H1 (cell line): Measurements from ENCODE around the gene CDC40. TPM values are rescaled to one million over a fixed set of nuclear protein-coding genes. Genes with fewer than 3 reads are reported as not detected.

Source experiments
- ASH2L ChIP-seq: fragments of 200-600, 300-600 bp; sonication (generic); IDR thresholded peaks from one replicate; pipeline ENCODE4 v1.7.1; 2017; ENCODE audit warnings: low read length
- CBX5 ChIP-seq: fragments of 300-800, 300-1000 bp; sonication (generic); IDR thresholded peaks from 2 replicates; pipeline ENCODE4 v1.7.1; 2016; ENCODE audit warnings: antibody characterized with exemption, low read length, low read depth
- CBX8 ChIP-seq: fragments of 300-800, 300-1000 bp; sonication (generic); IDR thresholded peaks from 2 replicates; pipeline ENCODE4 v1.7.1; 2016; ENCODE audit warnings: low read depth, low read length, borderline replicate concordance
- CEBPB ChIP-seq: IDR thresholded peaks from 2 replicates; pipeline ENCODE4 v1.6.1; 2012; ENCODE audit warnings: low read depth, low read length
- CHD1 ChIP-seq: IDR thresholded peaks from 2 replicates; pipeline ENCODE4 v1.6.1; 2012; ENCODE audit warnings: low read depth, low read length, improper control_type of control experiment
- EP300 ChIP-seq, 2 experiments: IDR thresholded peaks; 1 replicate in 1 of 2; 2 replicates in 1 of 2; pipeline ENCODE4 v1.6.1; 2011 to 2012; ENCODE audit warnings: low read depth in 2 of 2, low read length in 2 of 2, mild to moderate bottlenecking in 2 of 2, borderline replicate concordance in 1 of 2, inconsistent platforms in 1 of 2, moderate library complexity in 1 of 2
- GABPA ChIP-seq: IDR thresholded peaks from 2 replicates; pipeline ENCODE4 v1.6.1; 2011; ENCODE audit warnings: mild to moderate bottlenecking, low read length, moderate library complexity, borderline replicate concordance; ENCODE audit not compliant: insufficient read depth
- JUND ChIP-seq: IDR thresholded peaks from 2 replicates; pipeline ENCODE4 v1.6.1; 2011; ENCODE audit warnings: mild to moderate bottlenecking, improper control_type of control experiment, low read length
- KDM5A ChIP-seq: fragments of 200-600 bp; IDR thresholded peaks from 2 replicates; pipeline ENCODE4 v1.7.1; 2012; ENCODE audit warnings: mild to moderate bottlenecking, low read length, inconsistent platforms, mixed read lengths
- NANOG ChIP-seq: IDR thresholded peaks from 2 replicates; pipeline ENCODE4 v1.6.1; 2011; ENCODE audit warnings: low read length, low read depth, mild to moderate bottlenecking, inconsistent platforms; ENCODE audit not compliant: insufficient read depth, poor library complexity, severe bottlenecking
- NRF1 ChIP-seq: IDR thresholded peaks from 2 replicates; pipeline ENCODE4 v1.6.1; 2011; ENCODE audit warnings: mild to moderate bottlenecking, low read depth, low read length, improper control_type of control experiment
- POLR2A ChIP-seq, 2 experiments: IDR thresholded peaks; 1 replicate in 1 of 2; 2 replicates in 1 of 2; pipeline ENCODE4 v1.6.1; 2011; ENCODE audit warnings: low read depth in 2 of 2, low read length in 2 of 2, mild to moderate bottlenecking in 2 of 2; ENCODE audit errors: control extremely low read depth in 1 of 2
- POU5F1 ChIP-seq: IDR thresholded peaks from 2 replicates; pipeline ENCODE4 v1.6.1; 2011; ENCODE audit warnings: low read depth, mild to moderate bottlenecking, low read length, moderate library complexity
- RAD21 ChIP-seq, 2 experiments: IDR thresholded peaks in 1 of 2; conservative IDR thresholded peaks in 1 of 2; 2 replicates each; pipeline ENCODE4 v1.6.1; 2011; ENCODE audit warnings: low read depth in 2 of 2, low read length in 2 of 2, improper control_type of control experiment in 1 of 2, inconsistent platforms in 1 of 2, mild to moderate bottlenecking in 1 of 2, moderate library complexity in 1 of 2
- RNF2 ChIP-seq: fragments of 200-900, 300-1000 bp; sonication (generic); IDR thresholded peaks from 2 replicates; pipeline ENCODE4 v1.7.1; 2016; ENCODE audit warnings: borderline replicate concordance, low read depth, mild to moderate bottlenecking, antibody characterized with exemption, low read length; ENCODE audit not compliant: poor library complexity, severe bottlenecking; ENCODE audit errors: missing control alignments
- RXRA ChIP-seq: IDR thresholded peaks from 2 replicates; pipeline ENCODE4 v1.6.1; 2011; ENCODE audit warnings: low read depth, mild to moderate bottlenecking, low read length, moderate library complexity; ENCODE audit not compliant: insufficient read depth
- SRF ChIP-seq: IDR thresholded peaks from 2 replicates; pipeline ENCODE4 v1.6.1; 2011; ENCODE audit warnings: mild to moderate bottlenecking, low read depth, low read length, moderate library complexity
- TAF7 ChIP-seq: optimal IDR thresholded peaks from 2 replicates; pipeline ENCODE3; 2011; ENCODE audit warnings: low read depth, mild to moderate bottlenecking, inconsistent platforms, low read length, moderate library complexity, borderline replicate concordance
- TCF12 ChIP-seq: IDR thresholded peaks from 2 replicates; pipeline ENCODE4 v1.6.1; 2011; ENCODE audit warnings: low read depth, mild to moderate bottlenecking, low read length
- TEAD4 ChIP-seq: IDR thresholded peaks from 2 replicates; pipeline ENCODE4 v1.6.1; 2012; ENCODE audit warnings: low read depth, low read length, inconsistent platforms, mixed read lengths
- polyA plus RNA-seq, 7 experiments: library from polyadenylated mRNA; depleted of rRNA in 3 of 7; stranded (reverse) in 5 of 7; unstranded in 2 of 7; fragments of >200 nt in 5 of 7; fragments of 200-250 nt in 2 of 7; gene quantifications; 1 replicate in 5 of 7; 2 replicates in 1 of 7; 4 replicates in 1 of 7; pipeline versions ENCODE4 v1.2.1 to v1.2.3, GENCODE V29; 2011 to 2013; ENCODE audit warnings: missing spikeins in 2 of 7, mixed read lengths in 2 of 7
- total RNA-seq: library from RNA; stranded (reverse); fragmentation: NEBNext Ultra II Directional; extraction: Animal tissue kit (Norgen Biotek cat#: 25700); gene quantifications from 2 replicates; pipeline ENCODE4 v1.2.1, GENCODE V29; 2021
- TF ChIP-seq, protein P1 (sequence below): IDR thresholded peaks from 2 replicates; pipeline ENCODE4 v1.6.1; 2011; ENCODE audit warnings: low read length, improper control_type of control experiment
- TF ChIP-seq, protein P2 (sequence below): IDR thresholded peaks from 2 replicates; pipeline ENCODE4 v1.6.1; 2012; ENCODE audit warnings: low read length, inconsistent platforms

The CDC40 gene
- total and polyA plus RNA-seq, 2 of the 8 experiments (the other 6 are each of a cell fraction or from before 2014, with no cell fraction given), result 7.3 to 27.2 TPM

DNA sequence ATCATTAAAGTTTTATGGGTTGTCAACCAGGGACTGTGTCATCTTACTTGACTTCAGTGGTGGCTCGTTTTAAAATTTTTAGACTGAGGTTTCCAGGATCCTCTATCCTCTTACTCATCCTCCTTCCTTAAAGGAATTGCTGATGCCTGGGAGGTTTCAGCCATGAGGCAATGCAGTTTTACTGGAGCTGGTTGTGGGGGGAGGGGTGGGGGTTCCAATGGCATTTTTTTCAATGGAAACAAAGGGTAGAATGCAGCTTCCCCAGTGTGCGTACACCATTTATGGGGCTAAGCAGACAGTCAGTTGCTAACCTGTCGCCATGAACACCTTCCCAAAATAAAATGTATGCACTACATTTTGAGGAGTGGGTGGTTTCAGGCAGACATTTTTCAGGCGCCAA is 89.9 kb downstream of the CDC40 start (continued):
- TF ChIP-seq RXRA, result no peak
- 0 out of 2 replicates have a peak, but pooled peaks have one; percentile 30 for TF ChIP-seq TEAD4
- TF ChIP-seq ASH2L, result peak; percentile 83
- TF ChIP-seq NRF1, result no peak
- peak; percentile 59 for TF ChIP-seq JUND
- TF ChIP-seq KDM5A, result no peak
- no peak for TF ChIP-seq NANOG
- TF ChIP-seq CEBPB, result 0 out of 2 replicates have a peak, but pooled peaks have one; percentile 36
- TF ChIP-seq, protein P1, sequence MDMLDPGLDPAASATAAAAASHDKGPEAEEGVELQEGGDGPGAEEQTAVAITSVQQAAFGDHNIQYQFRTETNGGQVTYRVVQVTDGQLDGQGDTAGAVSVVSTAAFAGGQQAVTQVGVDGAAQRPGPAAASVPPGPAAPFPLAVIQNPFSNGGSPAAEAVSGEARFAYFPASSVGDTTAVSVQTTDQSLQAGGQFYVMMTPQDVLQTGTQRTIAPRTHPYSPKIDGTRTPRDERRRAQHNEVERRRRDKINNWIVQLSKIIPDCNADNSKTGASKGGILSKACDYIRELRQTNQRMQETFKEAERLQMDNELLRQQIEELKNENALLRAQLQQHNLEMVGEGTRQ, result no peak
- TF ChIP-seq TAF7, result no peak
- peak in 1 of 2 experiments; percentile 7; a peak in 1 of 4 replicates for TF ChIP-seq RAD21 (IDR thresholded peaks at IDR 0.05 in 1 of 2, conservative IDR thresholded peaks at IDR 0.05 in 1 of 2; ENCODE audit: low read depth in 2 of 2, low read length in 2 of 2)
- TF ChIP-seq POLR2A (IDR thresholded peaks at IDR 0.05; ENCODE audit: control extremely low read depth in 1 of 2, low read depth in 2 of 2, low read length in 2 of 2), result peak in 1 of 2 experiments; percentile 33; a peak in 1 of 3 replicates
- no peak for TF ChIP-seq CBX8
- TF ChIP-seq CBX5, result no peak
- TF ChIP-seq, protein P2, sequence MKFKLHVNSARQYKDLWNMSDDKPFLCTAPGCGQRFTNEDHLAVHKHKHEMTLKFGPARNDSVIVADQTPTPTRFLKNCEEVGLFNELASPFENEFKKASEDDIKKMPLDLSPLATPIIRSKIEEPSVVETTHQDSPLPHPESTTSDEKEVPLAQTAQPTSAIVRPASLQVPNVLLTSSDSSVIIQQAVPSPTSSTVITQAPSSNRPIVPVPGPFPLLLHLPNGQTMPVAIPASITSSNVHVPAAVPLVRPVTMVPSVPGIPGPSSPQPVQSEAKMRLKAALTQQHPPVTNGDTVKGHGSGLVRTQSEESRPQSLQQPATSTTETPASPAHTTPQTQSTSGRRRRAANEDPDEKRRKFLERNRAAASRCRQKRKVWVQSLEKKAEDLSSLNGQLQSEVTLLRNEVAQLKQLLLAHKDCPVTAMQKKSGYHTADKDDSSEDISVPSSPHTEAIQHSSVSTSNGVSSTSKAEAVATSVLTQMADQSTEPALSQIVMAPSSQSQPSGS, result no peak
- TF ChIP-seq POU5F1, result no peak
- TF ChIP-seq GABPA, result no peak
- TF ChIP-seq SRF, result no peak
- TF ChIP-seq CHD1, result no peak
- TF ChIP-seq RNF2, result no peak
- no peak for TF ChIP-seq TCF12
- TF ChIP-seq EP300 (IDR thresholded peaks at IDR 0.05; ENCODE audit: borderline replicate concordance in 1 of 2, low read depth in 2 of 2, low read length in 2 of 2), result 0 out of 3 replicates have a peak, but pooled peaks of 1 of the 2 experiments have one; percentile 36
